ENCODE data around the gene JUND. TPM values are rescaled to one million over a fixed set of nuclear protein-coding genes. Genes with fewer than 3 reads are reported as not detected.
A peak's percentile ranks its signal among the peaks of the same experiment; 100 is the strongest.

JUND gene
- total and polyA plus RNA-seq, 3 donors from 2014 or later, result 96.4 to 654 (median 615) TPM

DNA sequence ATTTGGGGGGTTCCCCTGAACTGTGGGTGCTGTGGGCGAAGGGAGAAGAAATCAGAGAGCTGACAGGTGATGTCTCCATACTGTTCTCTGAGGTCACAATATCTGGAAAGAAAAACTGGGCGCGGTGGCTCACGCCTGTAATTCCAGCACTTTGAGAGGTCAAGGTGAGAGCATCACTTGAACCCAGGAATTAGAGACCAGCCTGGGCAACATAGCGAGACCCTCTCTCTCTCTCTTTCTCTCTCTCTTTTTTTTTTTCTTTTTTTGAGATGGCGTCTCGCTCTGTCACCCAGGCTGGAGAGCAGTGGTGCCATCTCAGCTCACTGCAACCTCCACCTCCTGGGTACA lies 29.1 kb downstream of the JUND start:
- H3K9me3 ChIP-seq, result no peaks in the 10 kb centered on the region
- no peak for DNase-seq
- no peak overlapping the region for H3K4me3 ChIP-seq
- no peak for TF ChIP-seq POLR2A (IDR thresholded peaks at IDR 0.05)
- no peaks in the 10 kb centered on the region for H3K4me1 ChIP-seq
- H3K27me3 ChIP-seq, result no peaks in the 10 kb centered on the region
- intact Hi-C loops (cut with DNase I; ENCODE audit: low total_unique reads), result loop anchor here (5.0 kb wide), 1 partner anchor 135 kb away; no protein-coding TSS in a partner anchor
- no peaks in the 10 kb centered on the region for H3K36me3 ChIP-seq (ENCODE audit: low read depth, missing control alignments)
- H3K27ac ChIP-seq, result no peak overlapping the region
- WGBS, 2 donors, result 65 to 82% methylated on average over 7 of the region's 7 CpGs

DNA sequence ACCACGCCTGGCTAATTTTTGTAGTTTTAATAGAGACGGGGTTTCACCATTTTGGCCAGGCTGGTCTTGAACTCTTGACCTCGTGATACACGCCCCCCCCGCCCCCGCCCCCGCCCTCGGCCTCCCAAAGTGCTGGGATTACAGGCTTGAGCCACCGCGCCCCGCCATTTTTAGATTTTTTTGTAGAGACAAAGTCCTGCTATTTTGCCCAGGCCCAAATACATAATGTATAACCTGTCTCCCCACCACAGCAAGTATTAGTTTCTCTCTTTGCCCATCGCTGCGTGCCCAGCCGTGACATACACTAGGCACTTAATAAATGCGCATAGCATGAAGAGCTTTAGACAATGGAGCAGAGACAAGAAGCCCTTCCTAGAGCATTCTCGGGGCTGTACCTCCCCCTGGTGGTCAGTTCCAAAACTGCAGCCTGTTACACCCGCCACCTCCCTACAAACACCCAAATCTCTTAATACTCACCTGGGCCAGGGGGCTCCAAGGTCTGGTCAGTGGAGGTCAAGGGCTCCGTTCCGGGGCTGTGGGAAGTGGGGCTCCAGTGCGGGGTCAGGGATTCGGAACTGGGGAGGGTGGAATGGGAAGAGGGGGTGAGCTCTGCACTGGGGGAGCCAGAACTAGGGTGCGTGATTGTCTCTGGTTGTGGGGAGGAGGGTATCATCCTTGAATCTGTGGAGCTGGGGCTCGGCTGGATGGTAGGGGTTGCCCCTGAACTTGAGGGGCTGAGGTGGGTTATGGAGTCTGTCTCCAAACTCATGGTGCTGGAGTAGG lies 29.6 kb downstream of the JUND start:
- Histone ChIP-seq H3K27me3 (no peaks in the 10 kb centered on the region), H3K27ac (no peak overlapping the region), H3K9me3 (no peaks in the 10 kb centered on the region), H3K4me1 (no peaks in the 10 kb centered on the region), H3K36me3 (ENCODE audit: low read depth, missing control alignments) (no peaks in the 10 kb centered on the region), H3K4me3 (no peak overlapping the region)
- no peak for TF ChIP-seq POLR2A (IDR thresholded peaks at IDR 0.05)
- TF ChIP-seq, protein P1, sequence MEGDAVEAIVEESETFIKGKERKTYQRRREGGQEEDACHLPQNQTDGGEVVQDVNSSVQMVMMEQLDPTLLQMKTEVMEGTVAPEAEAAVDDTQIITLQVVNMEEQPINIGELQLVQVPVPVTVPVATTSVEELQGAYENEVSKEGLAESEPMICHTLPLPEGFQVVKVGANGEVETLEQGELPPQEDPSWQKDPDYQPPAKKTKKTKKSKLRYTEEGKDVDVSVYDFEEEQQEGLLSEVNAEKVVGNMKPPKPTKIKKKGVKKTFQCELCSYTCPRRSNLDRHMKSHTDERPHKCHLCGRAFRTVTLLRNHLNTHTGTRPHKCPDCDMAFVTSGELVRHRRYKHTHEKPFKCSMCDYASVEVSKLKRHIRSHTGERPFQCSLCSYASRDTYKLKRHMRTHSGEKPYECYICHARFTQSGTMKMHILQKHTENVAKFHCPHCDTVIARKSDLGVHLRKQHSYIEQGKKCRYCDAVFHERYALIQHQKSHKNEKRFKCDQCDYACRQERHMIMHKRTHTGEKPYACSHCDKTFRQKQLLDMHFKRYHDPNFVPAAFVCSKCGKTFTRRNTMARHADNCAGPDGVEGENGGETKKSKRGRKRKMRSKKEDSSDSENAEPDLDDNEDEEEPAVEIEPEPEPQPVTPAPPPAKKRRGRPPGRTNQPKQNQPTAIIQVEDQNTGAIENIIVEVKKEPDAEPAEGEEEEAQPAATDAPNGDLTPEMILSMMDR (IDR thresholded peaks at IDR 0.05), result peak; percentile 96 to 98 (median 97)
- 17 to 22% methylated on average over 14 to 23 of the region's 23 CpGs for WGBS, 2 donors
- peak; percentile 85 for DNase-seq
- intact Hi-C loops (cut with DNase I; ENCODE audit: low total_unique reads), result loop anchor here (5.0 kb wide), 1 partner anchor 134 kb away; no protein-coding TSS in a partner anchor

DNA sequence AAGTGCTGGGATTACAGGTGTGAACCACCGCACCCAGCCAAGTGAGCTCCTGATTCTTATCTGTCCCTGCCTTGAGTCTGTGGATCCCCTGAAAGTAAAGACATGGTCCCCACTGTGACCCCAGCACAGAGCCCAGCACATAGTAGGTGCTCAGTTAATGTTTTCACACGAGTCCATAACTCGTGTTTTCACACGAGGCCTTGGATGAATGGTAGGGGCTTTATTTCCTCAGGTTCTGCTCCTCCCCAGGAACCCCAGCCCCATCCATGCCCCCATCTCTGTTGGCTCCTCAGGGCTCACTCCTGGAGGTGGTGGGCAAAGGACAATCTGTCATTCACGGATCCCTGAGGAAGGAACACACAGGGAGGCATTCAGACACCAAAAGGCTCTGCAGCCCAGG lies 31.6 kb downstream of the JUND start:
- intact Hi-C loops (cut with DNase I; ENCODE audit: low total_unique reads), result loop anchor here (5.0 kb wide), 1 partner anchor 133 kb away; no protein-coding TSS in a partner anchor
- 88 to 98% methylated on average over 5 of the region's 5 CpGs for WGBS, 2 donors
- no peaks in the 10 kb centered on the region for H3K36me3 ChIP-seq (ENCODE audit: low read depth, missing control alignments)
- H3K9me3 ChIP-seq, result no peaks in the 10 kb centered on the region
- no peak overlapping the region for H3K4me3 ChIP-seq
- H3K4me1 ChIP-seq, result no peaks in the 10 kb centered on the region
- H3K27ac ChIP-seq, result no peak overlapping the region
- TF ChIP-seq, protein P1 (IDR thresholded peaks at IDR 0.05), result no peak
- TF ChIP-seq POLR2A (IDR thresholded peaks at IDR 0.05), result no peak
- no peaks in the 10 kb centered on the region for H3K27me3 ChIP-seq
- no peak for DNase-seq

DNA sequence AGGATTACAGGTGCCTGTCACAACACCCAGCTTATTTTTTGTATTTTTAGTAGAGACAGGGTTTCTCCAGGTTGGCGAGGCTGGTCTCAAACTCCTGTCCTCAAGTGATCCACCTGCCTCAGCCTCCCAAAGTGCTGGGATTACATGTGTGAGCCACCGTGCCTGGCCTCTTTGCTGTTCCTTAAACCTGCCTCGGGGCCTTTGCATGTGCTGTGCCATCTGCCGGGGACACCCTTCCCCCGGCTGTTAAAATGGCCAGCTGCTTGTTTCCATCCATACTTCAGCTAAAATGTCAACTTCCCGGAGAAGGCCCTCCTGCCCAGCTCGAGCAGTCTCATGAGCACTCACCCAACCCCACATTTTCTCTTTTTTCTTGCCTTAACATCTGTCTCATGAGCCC lies 36.1 kb downstream of the JUND start:
- H3K4me3 ChIP-seq, result no peak overlapping the region
- TF ChIP-seq POLR2A (IDR thresholded peaks at IDR 0.05), result no peak
- TF ChIP-seq, protein P1 (IDR thresholded peaks at IDR 0.05), result no peak
- intact Hi-C loops (cut with DNase I; ENCODE audit: low total_unique reads), result no loop called here
- H3K27ac ChIP-seq, result no peak overlapping the region
- no peak for DNase-seq
- 66 to 78% methylated on average over 7 of the region's 7 CpGs for WGBS, 2 donors
- H3K9me3 ChIP-seq, result no peaks in the 10 kb centered on the region
- H3K36me3 ChIP-seq (ENCODE audit: low read depth, missing control alignments), result no peaks in the 10 kb centered on the region
- H3K4me1 ChIP-seq, result no peaks in the 10 kb centered on the region
- H3K27me3 ChIP-seq, result no peaks in the 10 kb centered on the region

DNA sequence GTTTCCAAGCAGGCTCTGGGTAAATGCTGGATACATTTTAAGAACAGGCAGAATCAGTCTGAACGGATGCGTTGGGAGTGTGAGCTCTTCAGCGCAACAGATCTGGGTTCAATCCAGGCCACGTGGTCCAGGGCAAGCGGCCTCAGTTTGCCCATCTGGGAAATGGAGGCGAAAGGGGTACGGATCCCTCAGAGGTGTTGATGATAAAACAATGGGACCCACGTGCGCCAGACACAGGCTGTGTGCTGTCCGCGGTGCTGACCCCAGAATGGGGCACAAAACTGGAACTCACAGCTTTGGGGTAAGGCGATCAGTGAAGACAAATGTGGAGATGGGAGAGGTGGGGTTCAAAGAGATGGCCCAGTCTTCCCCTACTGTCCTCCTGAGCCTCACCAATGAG lies 42.1 kb downstream of the JUND start:
- intact Hi-C loops (cut with DNase I; ENCODE audit: low total_unique reads), result no loop called here
- peak; percentile 26 for DNase-seq
- Histone ChIP-seq H3K36me3 (ENCODE audit: low read depth, missing control alignments) (no peaks in the 10 kb centered on the region), H3K4me3 (no peak overlapping the region), H3K9me3 (no peaks in the 10 kb centered on the region), H3K27ac (no peak overlapping the region), H3K27me3 (no peaks in the 10 kb centered on the region), H3K4me1 (no peaks in the 10 kb centered on the region)
- TF ChIP-seq, protein P1 (IDR thresholded peaks at IDR 0.05), result no peak
- TF ChIP-seq POLR2A (IDR thresholded peaks at IDR 0.05), result no peak
- WGBS, 2 donors, result 27 to 36% methylated on average over 12 of the region's 12 CpGs
